GM10266 (cell line): ENCODE measurements around the gene MATN1.
"Not testable (repeated sequence)": the region's sequence is repeated elsewhere in the genome, so short reads cannot be mapped to it uniquely, and the experiment has no call there.

Source experiments
- DNase-seq: peaks from one replicate; pipeline ENCODE4 v3.0.0; 2012; ENCODE audit errors: extremely low spot score
- TF ChIP-seq, protein P1 (sequence below): IDR thresholded peaks from 2 replicates; pipeline ENCODE4 v1.5.1; 2012; ENCODE audit warnings: mild to moderate bottlenecking, low read depth; ENCODE audit not compliant: control insufficient read depth, insufficient read depth; ENCODE audit errors: missing control alignments

Gene MATN1, protein sequence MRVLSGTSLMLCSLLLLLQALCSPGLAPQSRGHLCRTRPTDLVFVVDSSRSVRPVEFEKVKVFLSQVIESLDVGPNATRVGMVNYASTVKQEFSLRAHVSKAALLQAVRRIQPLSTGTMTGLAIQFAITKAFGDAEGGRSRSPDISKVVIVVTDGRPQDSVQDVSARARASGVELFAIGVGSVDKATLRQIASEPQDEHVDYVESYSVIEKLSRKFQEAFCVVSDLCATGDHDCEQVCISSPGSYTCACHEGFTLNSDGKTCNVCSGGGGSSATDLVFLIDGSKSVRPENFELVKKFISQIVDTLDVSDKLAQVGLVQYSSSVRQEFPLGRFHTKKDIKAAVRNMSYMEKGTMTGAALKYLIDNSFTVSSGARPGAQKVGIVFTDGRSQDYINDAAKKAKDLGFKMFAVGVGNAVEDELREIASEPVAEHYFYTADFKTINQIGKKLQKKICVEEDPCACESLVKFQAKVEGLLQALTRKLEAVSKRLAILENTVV

DNA sequence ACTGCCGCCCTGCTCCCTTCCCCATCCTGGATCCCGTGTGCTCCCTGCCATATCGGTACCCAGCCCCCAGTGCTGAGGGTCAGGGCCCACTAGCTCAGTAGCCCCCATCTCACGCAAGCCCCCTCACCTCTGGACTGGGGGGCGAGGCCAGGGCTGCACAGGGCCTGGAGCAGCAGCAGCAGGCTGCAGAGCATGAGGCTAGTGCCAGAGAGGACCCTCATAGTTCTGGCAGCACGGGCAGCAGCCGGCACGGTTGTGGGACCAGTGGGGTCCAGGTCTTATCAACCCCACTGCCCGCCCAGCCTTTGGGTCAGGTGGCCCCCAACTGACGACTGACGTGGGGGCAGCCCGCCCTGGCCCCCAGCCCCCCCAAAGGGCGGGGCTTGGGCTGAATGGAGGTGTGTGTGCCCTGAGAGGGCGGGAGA, at the start of gene MATN1:
Gene MATN1, minus strand, starts transcription at position 255 of the 425 bp plus-strand sequence. Its CDS starts 34 bp downstream, at position 221.
- DNase-seq = no peak
- TF ChIP-seq, protein P1, sequence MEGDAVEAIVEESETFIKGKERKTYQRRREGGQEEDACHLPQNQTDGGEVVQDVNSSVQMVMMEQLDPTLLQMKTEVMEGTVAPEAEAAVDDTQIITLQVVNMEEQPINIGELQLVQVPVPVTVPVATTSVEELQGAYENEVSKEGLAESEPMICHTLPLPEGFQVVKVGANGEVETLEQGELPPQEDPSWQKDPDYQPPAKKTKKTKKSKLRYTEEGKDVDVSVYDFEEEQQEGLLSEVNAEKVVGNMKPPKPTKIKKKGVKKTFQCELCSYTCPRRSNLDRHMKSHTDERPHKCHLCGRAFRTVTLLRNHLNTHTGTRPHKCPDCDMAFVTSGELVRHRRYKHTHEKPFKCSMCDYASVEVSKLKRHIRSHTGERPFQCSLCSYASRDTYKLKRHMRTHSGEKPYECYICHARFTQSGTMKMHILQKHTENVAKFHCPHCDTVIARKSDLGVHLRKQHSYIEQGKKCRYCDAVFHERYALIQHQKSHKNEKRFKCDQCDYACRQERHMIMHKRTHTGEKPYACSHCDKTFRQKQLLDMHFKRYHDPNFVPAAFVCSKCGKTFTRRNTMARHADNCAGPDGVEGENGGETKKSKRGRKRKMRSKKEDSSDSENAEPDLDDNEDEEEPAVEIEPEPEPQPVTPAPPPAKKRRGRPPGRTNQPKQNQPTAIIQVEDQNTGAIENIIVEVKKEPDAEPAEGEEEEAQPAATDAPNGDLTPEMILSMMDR = no peak

DNA sequence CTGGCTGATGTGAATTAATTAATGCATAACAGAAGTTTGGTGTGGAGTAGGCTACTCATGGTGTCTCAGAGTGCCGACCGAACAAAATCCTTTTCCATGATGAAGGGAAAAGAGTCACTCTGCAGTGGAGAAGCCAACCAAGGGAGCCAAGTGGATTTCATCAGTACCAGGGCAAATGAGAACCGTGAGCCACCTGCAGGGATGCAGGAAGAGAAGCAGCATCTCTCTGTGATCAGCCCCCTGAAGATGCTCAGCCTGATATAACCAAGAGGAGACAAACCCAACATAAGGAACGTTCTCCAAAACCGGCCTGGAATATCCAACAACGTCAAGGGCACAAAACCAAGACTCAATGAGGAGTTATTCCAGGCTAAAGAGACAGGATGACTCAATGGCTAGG, 47.6 kb upstream of the MATN1 start:
- no peak for DNase-seq
- TF ChIP-seq, protein P1 = no peak

DNA sequence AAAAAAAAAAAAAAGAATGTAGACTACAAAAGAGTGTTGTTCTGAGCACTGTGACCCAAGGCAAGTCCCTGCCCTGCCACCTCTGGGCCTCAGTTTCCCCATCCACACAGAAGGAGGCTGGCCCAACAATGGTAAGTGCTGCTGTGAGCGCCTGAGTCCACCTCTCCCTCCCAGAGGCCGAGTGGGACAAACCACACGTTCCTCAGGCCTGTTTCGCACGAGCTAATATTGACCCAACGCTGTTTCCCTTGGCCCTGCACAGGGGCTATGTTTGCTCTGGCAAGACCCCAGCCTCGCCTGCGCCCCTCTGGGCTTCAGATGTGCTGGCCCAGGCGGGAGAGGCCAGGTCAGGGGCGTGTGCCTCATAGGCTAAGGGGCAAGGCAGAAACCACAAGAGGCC, 46.8 kb upstream of the MATN1 start:
- DNase-seq = no peak
- TF ChIP-seq, protein P1 = no peak

DNA sequence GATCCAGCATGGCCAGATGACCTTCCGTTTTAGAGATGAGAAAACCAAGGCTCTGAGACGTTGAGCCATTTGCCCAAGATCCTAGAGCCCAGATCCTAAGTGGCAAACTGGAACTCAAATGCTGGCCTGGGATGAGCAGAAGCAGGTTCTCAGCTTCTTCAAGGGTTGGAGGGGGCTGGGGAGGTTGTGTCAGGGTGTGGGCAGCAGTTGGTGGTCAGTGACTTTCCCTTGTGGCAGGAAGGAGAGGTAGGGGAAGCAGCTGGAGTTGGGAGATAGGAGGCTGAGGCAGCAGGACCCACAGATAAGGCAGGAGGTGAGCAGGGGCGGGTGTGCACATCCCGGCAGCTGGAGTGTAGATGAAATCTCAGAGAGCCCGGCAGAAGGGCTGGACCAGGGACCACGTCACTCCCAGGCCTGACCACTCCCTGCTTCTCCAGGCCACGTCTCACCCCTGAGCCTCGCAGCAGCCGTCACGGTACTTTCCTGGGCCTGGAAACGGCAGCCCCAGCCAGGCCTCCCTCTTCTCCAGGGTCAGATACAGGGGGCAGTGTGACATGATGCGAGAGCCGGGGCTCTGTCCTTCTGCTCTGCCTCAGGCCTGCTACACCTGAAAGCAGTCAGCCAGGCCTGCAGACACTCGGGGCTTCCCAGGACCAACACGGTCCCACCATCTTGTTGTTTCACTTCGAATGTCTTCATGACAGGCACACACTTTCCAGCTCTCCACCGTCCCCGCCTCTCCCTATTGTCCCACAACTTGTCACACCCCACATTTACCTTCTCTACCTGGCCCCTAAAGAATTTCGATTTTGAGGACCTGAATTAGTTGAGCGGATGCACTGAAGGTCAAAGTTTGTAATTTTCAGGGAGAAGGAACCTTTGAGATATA, 45.7 kb upstream of the MATN1 start:
- TF ChIP-seq, protein P1 = no peak
- no peak for DNase-seq

DNA sequence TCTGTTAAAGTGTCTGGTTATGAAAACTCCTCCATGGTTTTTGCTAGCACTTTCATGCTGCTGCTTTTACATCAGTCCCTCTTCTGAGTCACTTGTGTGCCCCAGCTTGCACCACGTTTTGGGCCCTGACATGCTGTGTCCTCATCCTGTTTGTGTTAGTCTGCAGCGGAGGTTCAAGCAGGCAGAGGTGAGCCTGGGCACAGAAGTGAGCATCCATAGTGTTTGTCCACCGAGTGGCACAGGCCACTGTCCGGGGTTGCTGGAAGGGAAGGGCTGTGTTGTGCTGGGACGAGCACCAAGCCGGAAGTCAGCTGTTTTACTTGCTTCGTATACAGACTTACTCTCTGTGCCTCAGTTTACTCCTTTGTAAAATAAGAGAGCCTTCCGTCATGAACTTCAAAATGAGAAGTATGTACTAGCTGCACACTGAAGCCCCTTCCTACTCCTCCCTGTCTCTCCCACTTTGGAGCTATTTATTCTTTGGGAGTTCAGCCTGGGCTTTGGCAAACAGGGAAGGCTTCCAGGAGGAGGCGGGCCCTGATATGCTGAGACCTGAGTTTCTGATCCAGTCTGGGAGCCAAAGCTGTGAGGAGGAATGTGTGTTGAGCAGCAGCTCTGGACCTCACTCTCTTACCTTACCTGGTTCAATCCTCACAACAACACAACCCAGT, 44.9 kb upstream of the MATN1 start:
- TF ChIP-seq, protein P1 = no peak

DNA sequence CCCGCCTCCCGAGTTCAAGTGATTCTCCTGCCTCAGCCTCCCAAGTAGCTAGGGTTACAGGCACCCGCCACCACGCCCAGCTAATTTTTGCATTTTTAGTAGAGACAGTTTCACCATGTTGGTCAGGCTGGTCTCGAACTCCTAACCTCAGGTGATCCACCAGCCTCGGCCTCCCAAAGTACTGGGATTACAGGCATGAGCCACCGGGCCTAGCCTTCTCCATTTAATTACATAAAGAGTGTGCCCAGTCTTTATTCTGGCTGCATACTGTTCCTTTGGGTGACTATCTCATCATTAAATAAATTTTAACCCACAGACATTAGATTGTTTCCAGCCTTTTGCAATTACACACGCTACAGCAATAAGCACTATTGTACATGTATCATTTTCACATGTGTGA, 43.6 kb upstream of the MATN1 start:
- not testable (repeated sequence) for DNase-seq

More for the DNA sequence above, 44.9 kb upstream of the MATN1 start:
- DNase-seq = no peak

DNA sequence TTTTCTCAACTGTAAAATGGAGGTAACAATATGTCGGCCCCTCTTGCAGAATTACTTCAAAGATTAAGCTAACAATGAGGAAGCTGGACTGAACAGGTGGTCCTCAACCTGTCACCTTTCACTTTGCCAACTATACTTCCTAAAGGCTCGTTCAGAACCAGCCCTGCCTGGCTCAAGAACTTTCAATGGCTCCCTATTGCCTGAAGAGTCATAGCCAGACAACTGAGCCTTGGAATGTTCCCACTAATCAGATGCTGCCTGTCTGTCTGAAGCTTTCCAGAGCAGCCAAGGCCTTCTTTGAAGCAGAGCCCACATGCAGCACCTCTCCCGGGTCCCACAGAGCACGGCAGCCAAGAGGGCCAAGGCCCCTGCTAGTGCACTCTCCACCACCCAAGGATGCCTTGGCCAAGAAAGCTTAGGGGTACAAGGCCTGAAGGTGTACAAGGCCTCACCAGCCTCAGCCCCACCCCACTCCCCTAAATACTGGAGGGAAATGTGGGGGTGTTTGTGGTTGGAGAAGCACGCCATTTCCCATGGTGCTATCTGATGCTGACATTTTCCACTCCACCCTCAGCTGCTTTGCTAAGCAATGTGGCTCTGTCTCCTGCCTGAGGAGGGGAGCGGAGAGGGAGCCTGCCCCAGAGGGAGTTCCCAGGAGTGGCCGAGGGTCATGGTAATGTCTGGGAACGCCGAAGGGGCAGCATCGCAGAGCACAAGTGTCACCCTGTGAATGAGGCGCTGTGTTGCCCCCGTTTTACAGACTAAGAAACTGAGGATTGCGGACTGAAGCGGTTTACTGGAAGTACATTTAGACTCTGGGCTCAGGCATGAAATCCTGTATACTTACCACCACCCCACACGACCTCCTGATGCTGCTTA, 42.4 kb upstream of the MATN1 start:
- TF ChIP-seq, protein P1 = no peak
- DNase-seq = no peak
